Stimulated activated CD4-positive, alpha-beta T cell treated with anti-CD3 and anti-CD28 coated beads, Interleukin-4, amount 100 ng/mL, for 4 hours (primary cell): ENCODE data around the gene ZNF518A.

Source experiments
- DNase-seq, 2 experiments: peaks; one replicate each; pipeline ENCODE4 v3.0.0-alpha.2; 2020

Gene ZNF518A, protein sequence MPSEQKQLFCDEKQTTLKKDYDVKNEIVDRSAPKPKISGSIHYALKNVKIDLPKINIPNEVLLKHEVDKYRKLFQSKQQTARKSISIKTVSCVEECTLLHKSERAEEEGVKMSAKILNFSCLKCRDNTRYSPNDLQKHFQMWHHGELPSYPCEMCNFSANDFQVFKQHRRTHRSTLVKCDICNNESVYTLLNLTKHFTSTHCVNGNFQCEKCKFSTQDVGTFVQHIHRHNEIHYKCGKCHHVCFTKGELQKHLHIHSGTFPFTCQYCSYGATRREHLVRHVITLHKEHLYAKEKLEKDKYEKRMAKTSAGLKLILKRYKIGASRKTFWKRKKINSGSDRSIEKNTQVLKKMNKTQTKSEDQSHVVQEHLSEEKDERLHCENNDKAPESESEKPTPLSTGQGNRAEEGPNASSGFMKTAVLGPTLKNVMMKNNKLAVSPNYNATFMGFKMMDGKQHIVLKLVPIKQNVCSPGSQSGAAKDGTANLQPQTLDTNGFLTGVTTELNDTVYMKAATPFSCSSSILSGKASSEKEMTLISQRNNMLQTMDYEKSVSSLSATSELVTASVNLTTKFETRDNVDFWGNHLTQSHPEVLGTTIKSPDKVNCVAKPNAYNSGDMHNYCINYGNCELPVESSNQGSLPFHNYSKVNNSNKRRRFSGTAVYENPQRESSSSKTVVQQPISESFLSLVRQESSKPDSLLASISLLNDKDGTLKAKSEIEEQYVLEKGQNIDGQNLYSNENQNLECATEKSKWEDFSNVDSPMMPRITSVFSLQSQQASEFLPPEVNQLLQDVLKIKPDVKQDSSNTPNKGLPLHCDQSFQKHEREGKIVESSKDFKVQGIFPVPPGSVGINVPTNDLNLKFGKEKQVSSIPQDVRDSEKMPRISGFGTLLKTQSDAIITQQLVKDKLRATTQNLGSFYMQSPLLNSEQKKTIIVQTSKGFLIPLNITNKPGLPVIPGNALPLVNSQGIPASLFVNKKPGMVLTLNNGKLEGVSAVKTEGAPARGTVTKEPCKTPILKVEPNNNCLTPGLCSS (N-terminal part only)

DNA sequence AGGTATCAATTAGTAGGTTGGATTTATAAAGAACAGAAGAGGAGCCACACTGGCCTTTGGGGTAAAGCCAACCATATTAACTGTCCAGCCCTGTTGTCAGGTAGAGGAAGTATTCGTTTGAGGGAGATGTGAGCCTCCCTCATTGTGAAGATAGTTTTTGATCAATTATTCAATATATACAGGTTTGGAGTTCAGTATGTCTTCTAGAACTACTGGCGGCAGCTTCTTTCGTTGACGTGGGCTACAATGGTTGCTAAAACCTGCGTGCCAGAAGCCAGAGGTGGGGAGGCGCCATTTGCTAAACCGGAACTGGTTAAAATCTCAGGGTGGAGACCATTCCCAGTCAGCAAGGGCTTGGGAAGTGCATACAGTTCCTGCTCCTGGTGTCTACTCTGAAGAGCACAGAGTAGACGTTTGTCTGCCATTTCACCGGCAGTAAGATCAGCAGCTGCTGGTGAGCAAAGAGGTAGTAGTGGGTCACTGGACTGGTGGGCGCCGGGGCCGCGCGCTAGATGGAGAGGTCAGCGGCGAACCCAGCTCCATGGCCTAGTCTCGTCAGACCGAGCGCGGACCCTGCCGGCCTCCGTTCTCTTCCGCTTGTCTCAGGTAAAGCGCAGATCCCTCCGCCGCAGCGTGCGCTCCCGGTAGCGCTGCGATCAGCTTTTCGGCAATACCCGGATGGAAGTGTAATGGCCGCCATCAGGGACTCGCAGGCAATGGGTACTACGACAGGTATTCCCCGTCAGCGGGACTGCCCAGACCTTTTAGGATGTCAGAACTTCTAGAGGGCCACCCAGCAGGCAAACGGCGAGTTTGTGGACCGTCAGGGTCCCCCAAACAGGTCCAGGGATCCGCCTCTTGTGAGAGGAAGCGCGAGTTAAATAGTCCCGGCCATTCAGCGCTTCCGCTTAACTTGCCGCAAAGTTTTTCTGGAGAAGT lies at the start of gene ZNF518A:
TSS of gene ZNF518A (plus strand) at position 911 of the 939 bp plus-strand sequence. CDS start 26,026 bp downstream, outside the sequence.
- DNase-seq, result peak; percentile 79 to 87

DNA sequence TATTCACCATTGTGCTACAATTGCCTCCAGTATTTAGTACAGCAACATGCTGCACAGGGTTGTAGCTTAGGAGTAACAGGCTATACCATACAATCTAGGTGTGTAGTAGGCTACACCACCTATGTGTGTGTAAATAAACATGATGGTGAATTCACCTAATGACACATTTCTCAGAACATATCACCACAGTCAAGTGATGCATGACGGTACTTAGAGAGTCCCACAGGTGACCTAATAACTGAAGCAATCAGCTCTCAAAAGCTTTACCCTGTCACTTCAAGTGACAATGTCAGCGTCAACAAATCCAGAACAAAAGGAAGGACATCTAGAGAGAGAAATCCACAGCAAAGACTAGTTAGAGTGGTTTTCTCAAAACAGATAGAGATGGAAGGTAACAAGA lies 47.9 kb upstream of the ZNF518A start:
- DNase-seq, result no peak

DNA sequence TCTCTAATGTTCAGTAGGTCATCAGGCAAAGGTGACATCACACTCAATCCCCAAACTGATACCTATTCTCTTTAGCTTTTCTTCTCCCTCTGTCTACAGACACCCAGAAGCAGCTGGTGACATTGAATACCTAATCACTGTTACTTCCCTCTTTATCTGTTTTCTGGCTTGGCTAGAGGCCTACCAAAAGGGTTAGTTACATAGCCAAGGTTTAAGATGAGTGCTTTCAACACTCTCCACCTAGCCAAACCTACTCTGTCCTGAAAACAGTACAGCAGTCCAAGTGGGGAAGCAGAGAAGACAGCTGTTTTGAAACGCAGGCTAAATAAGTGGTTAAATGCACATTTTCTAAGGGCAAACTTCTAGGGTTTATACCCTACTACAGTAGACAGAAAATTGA lies 47.3 kb upstream of the ZNF518A start:
- DNase-seq, result no peak

DNA sequence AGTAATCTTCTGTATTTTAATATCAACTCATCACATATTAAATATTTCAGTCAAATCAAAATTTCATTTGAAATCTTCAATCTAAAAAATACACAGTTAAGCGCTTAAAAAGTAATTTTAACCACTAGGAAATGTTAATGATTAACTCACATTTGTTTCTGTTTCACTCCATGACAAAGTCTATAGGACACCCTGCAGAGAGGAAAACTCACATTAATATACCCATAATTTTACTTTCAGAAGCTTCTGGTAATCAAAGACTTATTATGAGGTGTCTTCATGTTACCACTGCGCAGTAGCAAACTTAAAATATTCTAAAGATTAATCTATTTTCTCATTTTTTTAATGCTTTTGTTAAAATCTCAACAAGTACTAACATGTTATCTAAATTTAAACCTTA lies 41.0 kb upstream of the ZNF518A start:
- no peak for DNase-seq

DNA sequence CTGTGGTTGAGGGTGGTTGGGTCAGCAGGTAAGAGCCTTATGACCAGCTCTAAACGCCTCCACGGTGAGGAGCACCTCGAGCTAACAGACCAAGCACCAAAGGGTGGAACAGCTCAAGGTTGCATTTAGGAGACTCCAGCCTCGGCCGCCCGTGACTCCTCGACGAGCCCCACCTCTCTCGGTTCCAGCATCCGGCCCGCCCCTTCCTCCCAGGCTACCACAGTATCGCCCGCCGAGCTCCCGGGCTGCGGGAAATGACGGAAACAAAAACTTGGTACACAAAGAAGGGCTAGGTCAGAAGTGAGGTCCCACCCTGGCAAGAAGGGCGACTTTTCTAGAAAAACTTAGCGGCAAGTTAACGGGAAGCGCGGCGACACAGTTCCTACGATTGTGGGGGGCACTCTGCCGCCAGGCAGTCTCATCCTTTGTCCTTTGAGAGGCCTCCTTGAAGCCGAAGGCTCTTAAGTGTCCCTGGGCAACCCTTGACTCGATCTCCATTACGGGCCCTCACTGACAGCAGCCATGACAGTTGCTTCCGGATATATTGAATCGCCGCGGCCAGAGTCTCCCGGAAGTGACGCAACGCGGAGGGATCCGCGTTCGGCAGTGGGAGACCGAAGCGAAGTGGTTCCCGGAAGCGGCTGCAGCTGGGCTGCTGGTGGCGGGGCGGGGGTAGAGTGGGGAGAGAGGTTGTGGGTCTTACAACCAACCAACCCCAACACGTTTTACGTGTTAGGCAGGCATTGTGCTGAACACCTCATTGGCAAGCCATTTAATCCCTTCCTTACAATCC lies 40.2 kb upstream of the ZNF518A start:
- DNase-seq, result peak; percentile 89 to 93

DNA sequence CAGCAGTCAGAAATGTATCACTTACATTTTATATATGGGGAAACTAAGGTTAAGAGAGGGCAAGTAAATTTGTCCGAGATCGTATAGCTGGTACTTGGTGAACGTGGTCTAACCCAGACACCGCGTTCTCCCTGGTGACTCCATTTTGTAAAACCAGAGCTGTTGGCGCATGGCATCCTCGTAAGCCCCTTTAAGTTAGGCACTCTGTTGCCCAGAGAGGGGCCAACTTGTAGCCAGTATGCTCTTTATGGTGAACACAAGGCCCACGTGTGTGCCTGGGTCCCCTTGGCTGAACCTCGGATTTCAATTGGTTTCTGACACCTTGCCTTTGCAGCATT lies 39.7 kb upstream of the ZNF518A start:
- peak in 1 of 2 experiments; percentile 5 for DNase-seq

DNA sequence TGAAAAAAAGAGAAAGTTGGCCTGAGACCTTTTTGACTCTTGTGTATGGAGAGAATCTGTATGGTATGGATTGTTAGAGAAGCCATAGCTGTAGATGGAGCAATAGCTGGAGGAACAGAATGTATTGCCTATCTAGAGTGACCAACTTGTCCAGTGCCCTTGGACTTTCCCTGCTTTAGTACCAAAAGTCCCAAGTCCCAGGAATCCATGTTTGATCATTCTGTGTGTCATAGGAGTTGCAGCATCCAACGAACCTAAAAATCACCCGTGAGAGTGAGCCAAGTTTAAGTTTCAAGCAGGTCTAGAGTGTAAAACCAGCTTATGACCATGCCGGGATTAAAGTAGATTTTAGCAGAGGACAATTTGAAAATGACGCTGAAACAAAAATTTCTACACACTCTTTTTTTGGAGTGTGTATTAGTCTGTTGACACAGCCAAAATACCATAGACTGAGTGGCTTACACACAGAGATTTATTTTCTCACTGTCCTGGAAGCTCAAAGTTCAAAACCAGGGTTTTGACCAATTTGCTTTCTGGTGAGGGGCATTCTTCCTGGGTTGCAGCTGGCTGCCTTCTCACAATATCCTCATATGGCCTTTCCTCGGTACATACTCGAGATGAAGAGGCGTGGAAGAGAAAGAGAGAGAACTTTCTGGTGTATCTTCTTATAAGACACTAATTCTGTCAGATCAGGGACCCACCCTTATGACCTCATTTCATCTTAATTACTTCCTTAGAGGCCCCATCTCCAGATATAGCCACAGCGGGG lies 36.9 kb upstream of the ZNF518A start:
- DNase-seq, result no peak

DNA sequence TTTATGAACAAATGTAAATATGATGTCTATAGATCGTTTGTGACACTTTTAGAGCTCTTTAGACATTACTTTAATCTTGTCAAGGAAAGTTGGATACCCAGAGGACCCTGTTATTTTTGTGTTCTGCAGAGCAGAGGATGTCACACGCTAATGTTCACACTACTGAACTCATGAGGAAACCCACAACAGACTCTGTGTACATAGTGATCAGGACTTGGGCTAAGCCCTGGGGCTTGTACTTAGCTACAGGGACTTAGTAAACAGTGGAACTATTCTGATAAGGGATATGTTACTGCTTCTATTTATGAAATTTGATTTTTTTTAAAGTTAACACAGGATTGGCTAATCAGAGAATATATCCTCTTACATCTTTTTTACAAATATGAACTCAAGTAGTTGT lies 36.1 kb upstream of the ZNF518A start:
- DNase-seq, result no peak

DNA sequence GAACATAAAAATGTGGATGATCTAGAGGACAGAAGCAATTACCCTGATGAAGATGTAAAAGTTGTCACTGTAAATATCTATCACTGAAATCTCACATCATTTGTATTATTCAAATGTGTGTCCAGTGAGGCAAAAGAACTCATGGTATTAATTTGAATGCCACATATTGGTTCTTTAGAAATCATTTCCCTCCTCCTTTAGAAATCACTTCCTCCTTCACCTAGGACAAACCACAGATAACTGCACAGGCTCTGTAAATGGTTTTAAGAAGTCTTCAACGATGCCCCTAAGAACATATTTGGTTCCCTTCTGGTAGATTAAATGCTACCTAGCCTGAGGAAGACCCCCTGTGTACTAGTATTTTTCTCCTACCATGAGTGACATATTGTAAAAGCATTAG lies 33.1 kb upstream of the ZNF518A start:
- DNase-seq, result no peak

DNA sequence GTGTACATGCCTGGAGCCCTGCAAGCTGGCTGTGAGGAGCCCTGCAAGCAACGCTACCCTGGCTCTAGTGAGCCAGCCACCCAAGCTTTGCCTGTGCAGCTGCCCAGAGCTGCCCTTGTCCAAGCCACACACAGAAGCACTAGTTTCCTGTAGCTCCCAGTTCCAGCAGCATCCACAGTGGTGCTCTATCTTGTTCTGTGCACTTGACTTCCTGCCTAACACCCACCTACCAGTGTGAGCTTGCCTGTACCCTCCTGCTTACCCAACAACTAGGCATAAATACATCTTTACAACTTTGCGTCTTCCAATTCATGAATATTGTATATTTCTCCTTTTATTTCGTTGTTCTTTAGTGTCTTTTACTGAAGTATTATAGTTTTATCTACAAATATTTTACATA lies 32.2 kb upstream of the ZNF518A start:
- no peak for DNase-seq

DNA sequence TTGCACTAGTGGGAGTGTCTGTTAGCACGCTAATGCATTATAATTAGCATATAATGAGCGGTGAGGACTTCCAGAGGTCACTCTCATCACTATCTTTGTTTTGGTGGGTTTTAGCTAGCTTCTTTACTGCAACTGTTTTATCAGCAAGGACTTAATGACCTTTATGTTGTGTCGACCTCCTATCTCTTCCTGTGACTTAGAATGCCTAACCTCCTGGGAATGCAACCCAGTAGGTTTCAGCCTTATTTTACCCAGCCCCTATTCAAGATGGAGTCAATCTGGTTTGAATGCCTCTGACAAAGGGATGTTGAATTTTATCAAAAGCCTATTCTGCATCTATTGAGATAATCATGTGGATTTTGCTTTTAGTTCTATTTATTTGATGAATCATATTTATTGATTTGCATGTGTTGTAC lies 22.5 kb upstream of the ZNF518A start:
- no peak for DNase-seq

DNA sequence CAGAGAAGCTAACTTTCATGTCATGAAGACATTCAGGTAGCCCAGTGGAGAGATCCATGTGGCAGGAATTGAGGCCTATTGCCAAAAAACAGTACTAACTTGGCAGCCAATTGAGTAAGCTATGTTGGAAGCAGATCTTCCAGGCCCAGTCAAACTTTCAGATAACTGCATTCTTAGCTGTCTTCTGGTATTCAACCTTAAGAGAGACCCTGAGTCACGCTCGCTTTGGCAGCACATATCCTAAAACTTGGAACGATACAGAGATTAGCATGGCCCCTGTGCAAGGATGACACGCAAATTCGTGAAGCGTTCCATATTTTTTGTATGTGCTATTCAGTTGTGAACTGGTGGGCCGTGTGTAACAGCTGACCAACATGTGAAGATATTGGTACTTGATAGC lies 17.6 kb upstream of the ZNF518A start:
- no peak for DNase-seq

DNA sequence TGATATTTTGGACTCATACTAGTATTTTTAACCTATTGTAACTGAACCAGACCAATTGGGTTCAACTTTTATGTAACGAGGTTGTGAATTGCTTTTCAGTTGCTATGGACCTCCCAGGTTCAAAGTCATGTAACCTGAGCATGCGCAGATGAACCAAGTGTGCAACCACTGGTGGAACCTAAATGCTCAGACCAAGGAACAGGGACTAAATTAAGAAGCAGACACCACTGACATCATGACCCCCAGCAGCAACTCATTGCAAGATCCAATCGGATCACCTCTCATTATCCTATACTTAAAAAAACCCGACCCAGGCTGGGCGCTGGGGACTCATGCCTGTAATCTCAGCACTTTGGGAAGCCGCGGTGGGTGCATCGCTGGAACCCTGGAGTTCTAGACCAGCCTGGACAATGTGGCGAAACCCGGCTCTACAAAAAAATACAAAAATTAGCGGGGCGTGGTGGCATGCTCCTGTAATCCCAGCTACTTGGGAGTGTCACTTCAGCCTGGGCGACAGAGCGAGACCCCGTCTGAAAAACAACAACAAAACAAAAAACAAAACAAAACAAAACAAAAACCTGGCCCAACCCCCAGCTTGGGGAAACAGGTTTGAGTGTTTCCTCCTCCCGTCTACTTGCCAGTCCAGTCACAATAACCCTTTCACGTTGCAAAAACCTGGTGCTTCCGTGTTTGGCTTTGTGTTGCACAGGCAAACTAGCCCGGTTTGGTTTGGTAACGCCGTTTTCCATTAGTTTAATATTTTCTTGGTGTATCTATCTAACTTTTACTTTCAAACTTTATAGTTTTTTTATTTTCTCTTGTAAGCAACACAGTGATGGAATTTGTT lies 11.3 kb upstream of the ZNF518A start:
- DNase-seq, result no peak

DNA sequence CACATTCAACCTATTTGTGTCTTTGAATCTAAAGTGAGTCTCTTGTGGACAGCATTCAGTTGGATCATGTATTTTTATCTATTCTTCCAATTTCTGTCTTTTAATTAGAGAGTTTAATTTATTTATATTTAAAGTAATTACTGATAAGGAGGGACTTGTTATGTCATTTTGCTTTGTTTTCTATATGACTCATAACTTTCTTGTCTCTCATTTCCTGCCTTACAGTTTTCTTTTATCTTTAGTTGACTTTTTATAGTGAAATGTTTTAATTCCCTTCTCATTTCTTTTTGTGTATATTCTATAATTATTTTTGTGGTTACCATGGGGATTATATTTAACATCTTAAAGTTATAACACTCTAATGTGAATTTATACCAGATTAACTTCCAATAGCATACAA lies 7.3 kb upstream of the ZNF518A start:
- no peak for DNase-seq

DNA sequence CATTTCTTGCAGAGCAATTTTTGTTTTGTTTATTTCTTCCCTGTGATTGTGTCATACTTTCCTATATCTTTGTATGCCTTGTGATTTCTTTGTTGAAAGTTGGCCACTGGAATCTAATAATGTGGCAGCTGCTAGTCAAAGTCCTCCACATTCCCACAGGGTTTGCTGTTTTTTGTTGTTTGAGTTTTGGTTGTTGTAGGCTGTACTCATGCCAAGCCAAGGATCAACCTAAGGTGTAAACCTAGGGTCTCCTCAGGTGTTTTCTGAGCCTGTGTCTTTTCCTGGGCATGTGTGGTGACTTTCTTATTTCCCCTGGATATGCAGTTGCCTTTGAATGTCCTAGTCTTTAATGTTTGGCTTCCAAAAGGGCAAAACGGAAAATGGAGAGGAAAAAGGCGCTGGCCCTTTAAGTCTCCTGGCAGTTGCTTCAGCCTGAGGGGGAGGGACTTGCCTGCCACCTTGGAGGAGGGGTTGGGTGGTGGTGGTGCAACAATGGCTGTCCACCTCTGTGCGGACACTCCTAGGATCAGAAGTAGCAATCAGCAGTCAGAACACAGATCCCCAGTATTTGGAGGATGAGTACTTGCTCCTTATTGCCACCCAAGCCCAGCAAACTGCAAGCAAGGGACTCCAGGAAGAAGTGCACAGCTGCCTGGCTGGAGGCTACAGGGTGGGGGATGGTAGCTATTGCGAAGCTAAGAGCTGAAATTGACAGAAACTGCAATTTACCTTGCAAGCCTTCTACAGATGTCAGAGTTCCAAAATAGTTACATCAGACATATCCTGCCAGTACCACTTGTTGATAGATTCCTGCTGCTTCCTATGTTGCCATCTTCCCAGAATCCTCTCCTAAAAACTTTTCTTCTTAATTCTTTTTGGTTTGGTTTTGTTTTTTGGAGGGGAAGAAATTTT lies 5.6 kb upstream of the ZNF518A start:
- DNase-seq, result no peak

DNA sequence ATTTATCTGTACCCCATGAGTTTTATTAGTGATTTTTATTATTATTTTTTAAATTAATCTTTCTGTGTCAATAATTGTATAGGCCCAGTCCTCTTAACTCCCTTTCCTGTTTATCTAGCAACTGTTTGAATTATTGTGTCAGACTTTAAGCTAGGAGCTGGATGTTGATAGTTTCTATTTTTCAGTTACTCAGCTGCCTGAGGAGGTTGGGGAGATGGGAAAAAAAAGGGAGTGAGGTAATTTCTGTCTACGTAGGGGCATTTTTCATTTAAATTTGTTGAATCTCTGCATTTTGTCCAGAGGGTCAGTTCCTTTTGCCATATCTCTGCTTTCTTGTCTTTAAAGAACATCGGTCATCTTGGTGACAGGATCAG lies 5.0 kb upstream of the ZNF518A start:
- DNase-seq, result no peak

DNA sequence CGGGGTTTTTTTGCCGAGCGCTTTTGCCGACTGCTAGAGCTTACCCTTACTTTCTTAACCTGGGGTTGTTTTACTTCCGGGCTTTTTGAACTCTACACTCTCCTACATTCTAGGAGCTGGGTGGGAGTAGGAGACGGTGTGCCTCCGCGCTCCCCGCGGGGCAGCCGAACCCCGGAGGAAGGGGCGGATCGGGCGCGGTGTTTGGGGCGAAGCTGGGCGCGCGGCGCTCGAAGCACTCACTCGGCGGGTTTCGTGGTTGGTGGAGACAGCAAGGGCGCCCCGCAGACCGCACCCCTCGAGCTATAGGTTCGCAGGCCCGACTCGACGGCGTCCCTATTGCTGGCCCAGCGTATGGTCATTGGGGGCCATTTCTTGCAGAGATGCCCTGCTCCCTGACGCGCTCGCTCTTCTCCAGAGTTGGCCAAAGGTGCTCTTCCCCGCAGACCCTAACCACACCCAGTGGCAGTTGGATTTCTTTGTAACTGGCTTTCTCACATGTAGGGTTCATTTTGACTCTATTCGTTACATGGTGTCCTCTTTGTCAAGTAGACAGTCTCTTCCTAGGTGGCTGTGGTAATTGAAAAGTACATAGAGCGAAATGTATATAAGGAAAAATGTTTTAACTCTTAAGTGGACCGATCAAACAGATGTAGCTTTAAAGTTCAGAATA lies 364 bp downstream of the ZNF518A start:
- DNase-seq, result peak; percentile 64 to 74

DNA sequence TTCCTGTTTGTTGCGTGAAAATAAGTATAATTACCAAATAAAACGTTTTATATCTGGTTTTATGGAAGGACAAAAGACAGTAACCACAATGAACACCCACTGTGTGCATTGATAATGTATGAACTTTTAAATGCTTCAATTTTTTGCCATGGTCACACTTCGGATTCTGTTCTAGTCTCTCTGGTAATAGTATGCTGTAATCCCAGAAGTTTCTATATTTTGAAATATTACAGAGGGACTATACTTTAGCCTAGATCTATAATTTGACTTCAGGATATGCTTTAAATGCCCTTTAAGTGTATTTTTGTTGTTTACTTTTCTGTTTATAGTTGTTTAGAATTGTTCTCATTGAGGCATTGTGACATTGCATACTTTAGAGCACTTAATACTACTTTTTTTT lies 1.5 kb downstream of the ZNF518A start:
- no peak for DNase-seq
